Prostate gland (tissue), 2 donors: ENCODE results near the gene PRKACB.

Experiments used
- CTCF ChIP-seq, 4 experiments: fragments of 200-600 bp in 2 of 4; fragments of 450-650 bp in 2 of 4; sonication (generic) in 2 of 4; IDR thresholded peaks; 1 replicate in 3 of 4; 2 replicates in 1 of 4; pipeline ENCODE4 v1.5.1; 2016 to 2019; ENCODE audit warnings: antibody characterized with exemption in 4 of 4, mild to moderate bottlenecking in 2 of 4, moderate library complexity in 2 of 4
- POLR2AphosphoS5 ChIP-seq: sonication (generic); formaldehyde crosslinking; IDR thresholded peaks from one replicate; pipeline ENCODE4 v1.6.1; 2017; ENCODE audit warnings: antibody characterized with exemption

GRCh38 chr1:84271441-84272151, 127.5 kb downstream of the PRKACB start:
- no peak for TF ChIP-seq POLR2AphosphoS5
- TF ChIP-seq CTCF (IDR thresholded peaks at IDR 0.05) = no peak
